SK-N-MC (cell line): ENCODE measurements around the gene RNF148.

Experiments
- EZH2 ChIP-seq: fragments of 200-600 bp; sonication (generic); IDR thresholded peaks from one replicate; pipeline ENCODE4 v1.6.1; 2017; ENCODE audit warnings: antibody characterized with exemption
- FOXP2 ChIP-seq: optimal IDR thresholded peaks from 2 replicates; pipeline ENCODE3; 2011; ENCODE audit warnings: mild to moderate bottlenecking, moderate library complexity; ENCODE audit not compliant: insufficient read depth; ENCODE audit errors: extremely low read length, control extremely low read depth
- POLR2AphosphoS5 ChIP-seq: IDR thresholded peaks from 2 replicates; pipeline ENCODE4 v1.6.1; 2012; ENCODE audit warnings: mild to moderate bottlenecking, low read depth, low read length, borderline replicate concordance

- TF ChIP-seq POLR2AphosphoS5 (no peak), EZH2 (no peak), FOXP2 (no peak)
Observed at GRCh38 chr7:122674502-122674901, 28.2 kb downstream of the RNF148 start.
